Ovary (tissue), 9 donors: ENCODE results near the gene SEC24D. TPM values are rescaled to one million over a fixed set of nuclear protein-coding genes. Genes with fewer than 3 reads are reported as not detected.

Experiments
- DNase-seq, 5 donors: peaks; one replicate each; pipeline ENCODE4 v3.0.0-alpha.2; 2019 to 2020
- H3K27ac ChIP-seq, 2 donors: fragments of 200-600 bp; one replicate each; pipeline versions ENCODE4 v1.5.1 to v1.8.0; 2019 to 2022
- H3K27me3 ChIP-seq: fragments of 200-600 bp; one replicate; pipeline ENCODE4 v1.8.0; 2022
- H3K36me3 ChIP-seq: fragments of 200-600 bp; sonication (generic); one replicate; pipeline ENCODE4 v1.5.1; 2019
- H3K4me1 ChIP-seq: one replicate; pipeline ENCODE4 v1.8.1; 2013; ENCODE audit warnings: mild to moderate bottlenecking, moderate library complexity; ENCODE audit not compliant: insufficient read depth
- H3K4me3 ChIP-seq: fragments of 200-600 bp; sonication (generic); one replicate; pipeline ENCODE4 v1.5.1; 2017
- H3K9me3 ChIP-seq, 2 donors: fragments of 200-600 bp in 1 of 2; sonication (generic) in 1 of 2; one replicate each; pipeline versions ENCODE4 v1.5.1 to v1.8.1; 2013 to 2019; ENCODE audit warnings: mild to moderate bottlenecking in 1 of 2, moderate library complexity in 1 of 2
- CTCF ChIP-seq, 3 donors: fragments of 450-650 bp in 2 of 3; fragments of 200-600 bp in 1 of 3; IDR thresholded peaks; one replicate each; pipeline versions ENCODE4 v1.5.1 to v1.8.0; 2016 to 2022; ENCODE audit warnings: antibody characterized with exemption in 3 of 3, mild to moderate bottlenecking in 1 of 3
- EP300 ChIP-seq: sonication (generic); formaldehyde crosslinking; IDR thresholded peaks from one replicate; pipeline ENCODE4 v1.6.1; 2017; ENCODE audit warnings: antibody characterized with exemption
- POLR2A ChIP-seq: fragments of 450-650 bp; IDR thresholded peaks from one replicate; pipeline ENCODE4 v1.6.1; 2017; ENCODE audit warnings: antibody characterized with exemption, mild to moderate bottlenecking, moderate library complexity
- WGBS, 3 donors: extraction: QIAGEN DNeasy Blood & Tissue Kit in 1 of 3; methylation state at CpG; one replicate each; pipeline versions ENCODE4 v1.1.5 to v1.1.7; 2013 to 2017; 5-methylcytosine and 5-hydroxymethylcytosine counted together
- intact Hi-C, 4 donors: fragments of 100-400 bp; cut with DNase I; formaldehyde crosslinking; loops; one replicate each; pipeline versions ENCODE4 v1.11.0 to v1.15.1; 2022 to 2023
- polyA plus RNA-seq, 2 donors: library from polyadenylated mRNA; stranded (reverse); fragments of 200-250 nt in 1 of 2; fragments of 350-450 nt in 1 of 2; fragmentation: Illumina TruSeq in 1 of 2; extraction: RNeasy Lipid Tissue Mini Kit (QIAGEN cat#74804) in 1 of 2; gene quantifications; one replicate each; pipeline ENCODE4 v1.2.3, GENCODE V29; 2013 to 2014
- total RNA-seq, 7 donors: library from RNA; depleted of rRNA in 2 of 7; stranded (reverse); fragments of >200 nt in 2 of 7; fragmentation: NEBNext Ultra II Directional in 3 of 7; extraction: Animal tissue kit (Norgen Biotek cat#: 25700) in 3 of 7; gene quantifications; one replicate each; pipeline versions ENCODE4 v1.1.0 to v1.2.4, GENCODE V29; 2016 to 2023
- donor health status: DM: no; HTN: no; CAD: no; lungs with moderate emphysema.
- donor health status: DM: no; HTN: no; CAD: no.
- donor health status: Bipolar disorder and iron deficiency.
- donor health status: DM: yes; HTN: yes; CAD: no.
- donor health status: DM: no; HTN: no; CAD: no.
- donor health status: DM: yes; HTN: yes; CAD: no.

The SEC24D gene
- total and polyA plus RNA-seq, 9 donors: 15.4 to 53.0 (median 39.0) TPM

GRCh38 chr4:118730683-118731082, 105.2 kb downstream of the SEC24D start:
- H3K4me1 ChIP-seq: no peaks in the 10 kb centered on the region

GRCh38 chr4:118729287-118730286, 106.3 kb downstream of the SEC24D start:
- H3K9me3 ChIP-seq: no peaks in the 10 kb centered on the region
- H3K4me1 ChIP-seq: no peaks in the 10 kb centered on the region
- H3K27ac ChIP-seq: no peak overlapping the region
- no peak overlapping the region for H3K4me3 ChIP-seq
- intact Hi-C loops: loop anchor here in 1 of 4 donors (10.0 kb wide), 1 partner anchor 565 kb away; no protein-coding TSS in a partner anchor
- WGBS, 3 donors: 55 to 83% (median 75%) methylated on average over 6 of the region's 6 CpGs
- no peaks in the 10 kb centered on the region for H3K27me3 ChIP-seq
- DNase-seq: no peak
- TF ChIP-seq CTCF (IDR thresholded peaks at IDR 0.05) (no peak), EP300 (no peak), POLR2A (no peak)
- no peaks in the 10 kb centered on the region for H3K36me3 ChIP-seq

More at GRCh38 chr4:118730683-118731082, 105.2 kb downstream of the SEC24D start:
- TF ChIP-seq POLR2A: no peak
- no peak for TF ChIP-seq EP300
- no peak for TF ChIP-seq CTCF (IDR thresholded peaks at IDR 0.05)
- H3K4me3 ChIP-seq: no peak overlapping the region
- H3K27ac ChIP-seq: no peak overlapping the region
- intact Hi-C loops: loop anchor here in 1 of 4 donors (10.0 kb wide), 1 partner anchor 564 kb away; no protein-coding TSS in a partner anchor
- no peaks in the 10 kb centered on the region for H3K27me3 ChIP-seq
- DNase-seq: no peak
- no peaks in the 10 kb centered on the region for H3K9me3 ChIP-seq
- H3K36me3 ChIP-seq: no peaks in the 10 kb centered on the region

- H3K9me3 ChIP-seq: no peaks in the 10 kb centered on the region
- intact Hi-C loops: no loop called here
- no peak for DNase-seq
- no peaks in the 10 kb centered on the region for H3K27me3 ChIP-seq
- TF ChIP-seq POLR2A (no peak), CTCF (IDR thresholded peaks at IDR 0.05) (no peak), EP300 (no peak)
- H3K27ac ChIP-seq: no peak overlapping the region
- no peak overlapping the region for H3K4me3 ChIP-seq
- H3K36me3 ChIP-seq: no peaks in the 10 kb centered on the region
- no peaks in the 10 kb centered on the region for H3K4me1 ChIP-seq
- 51 to 59% (median 52%) methylated on average over 1 of the region's 1 CpG for WGBS, 3 donors
Measured at GRCh38 chr4:118727360-118727759, 108.6 kb downstream of the SEC24D start.

GRCh38 chr4:118723369-118723768, 112.6 kb downstream of the SEC24D start:
- Histone ChIP-seq H3K36me3 (no peaks in the 10 kb centered on the region), H3K4me1 (no peaks in the 10 kb centered on the region), H3K27ac (no peak overlapping the region), H3K27me3 (no peaks in the 10 kb centered on the region), H3K4me3 (no peak overlapping the region), H3K9me3 (no peaks in the 10 kb centered on the region)
- intact Hi-C loops: no loop called here
- TF ChIP-seq EP300: no peak
- no peak for TF ChIP-seq POLR2A
- no peak for TF ChIP-seq CTCF (IDR thresholded peaks at IDR 0.05)
- 97 to 98% (median 98%) methylated on average over 3 of the region's 3 CpGs for WGBS, 3 donors
- no peak for DNase-seq
